Activated T-cell treated with anti-CD3 and anti-CD28 coated beads, Interleukin-2, amount 50 U/mL, for 24 hours (primary cell): ENCODE measurements around the gene SNX3.
"Not testable (repeated sequence)": the region's sequence is repeated elsewhere in the genome, so short reads cannot be mapped to it uniquely, and the experiment has no call there.

Experiments used
- DNase-seq: peaks from one replicate; pipeline ENCODE4 v3.0.0-alpha.2; 2020
- H3K27ac Mint-ChIP-seq: 2 replicates; pipeline ENCODE4 v1.8.0; 2020; ENCODE audit warnings: mild to moderate bottlenecking, mixed read lengths
- H3K27me3 Mint-ChIP-seq: 2 replicates; pipeline ENCODE4 v1.8.0; 2020; ENCODE audit warnings: mixed read lengths
- H3K36me3 Mint-ChIP-seq: 2 replicates; pipeline ENCODE4 v1.8.0; 2020; ENCODE audit warnings: low read depth, mixed read lengths
- H3K4me1 Mint-ChIP-seq: 2 replicates; pipeline ENCODE4 v1.8.0; 2020; ENCODE audit warnings: low read depth, mixed read lengths
- H3K4me3 Mint-ChIP-seq: 2 replicates; pipeline ENCODE4 v1.8.0; 2020; ENCODE audit warnings: mild to moderate bottlenecking, moderate library complexity, mixed read lengths
- H3K9me3 Mint-ChIP-seq: 2 replicates; pipeline ENCODE4 v1.8.0; 2020; ENCODE audit warnings: mixed read lengths

The SNX3 gene

DNA sequence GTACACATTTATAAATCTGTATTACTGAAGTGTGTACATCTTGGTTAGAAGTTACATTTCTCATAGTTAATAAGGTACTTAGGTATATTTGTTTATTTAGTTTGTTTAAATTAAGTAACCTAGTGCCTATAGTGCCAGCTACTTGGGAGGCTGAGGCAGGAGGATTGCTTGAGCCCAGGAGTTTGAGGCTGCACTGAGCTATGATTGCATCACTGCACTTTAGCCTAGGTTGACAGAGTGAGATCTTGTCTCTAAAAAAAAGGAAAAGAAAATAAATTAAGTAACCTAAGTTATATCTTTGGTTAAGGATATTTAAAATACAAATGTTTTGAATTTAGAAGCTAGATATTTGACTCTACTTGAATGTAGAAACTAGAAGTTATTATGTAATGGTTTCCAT is 24.5 kb upstream of the SNX3 start:
- Mint-ChIP-seq H3K4me1 (peaks cover 4% of the 10 kb centered on the region), H3K4me3 (no peak overlapping the region), H3K36me3 (no peaks in the 10 kb centered on the region)

DNA sequence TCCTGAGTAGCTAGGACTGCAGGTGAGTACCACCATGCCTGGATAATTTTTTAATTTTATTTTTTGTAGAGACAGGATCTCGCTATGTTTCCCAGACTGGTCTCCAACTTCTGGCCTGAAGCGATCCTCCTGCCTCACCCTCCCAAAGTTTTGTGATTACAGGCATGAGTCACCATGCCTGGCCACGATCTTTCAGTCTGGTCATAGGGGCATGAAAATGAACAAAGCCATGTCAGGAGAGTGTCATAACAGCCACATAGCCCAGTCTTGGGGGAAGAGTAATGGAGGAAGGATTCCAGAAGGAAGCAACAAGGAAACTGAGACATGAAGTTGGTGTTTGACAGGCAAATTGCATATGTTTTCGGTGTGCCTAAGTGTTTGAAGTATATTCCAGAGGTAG is 17.0 kb upstream of the SNX3 start:
- Mint-ChIP-seq H3K36me3 (no peaks in the 10 kb centered on the region), H3K27ac (no peak overlapping the region), H3K4me3 (no peak overlapping the region), H3K4me1 (no peaks in the 10 kb centered on the region), H3K27me3 (no peaks in the 10 kb centered on the region), H3K9me3 (no peaks in the 10 kb centered on the region)
- no peak for DNase-seq

More for the DNA sequence above, 24.5 kb upstream of the SNX3 start:
- Mint-ChIP-seq H3K27me3 (no peaks in the 10 kb centered on the region), H3K27ac (no peak overlapping the region), H3K9me3 (no peaks in the 10 kb centered on the region)
- no peak for DNase-seq

DNA sequence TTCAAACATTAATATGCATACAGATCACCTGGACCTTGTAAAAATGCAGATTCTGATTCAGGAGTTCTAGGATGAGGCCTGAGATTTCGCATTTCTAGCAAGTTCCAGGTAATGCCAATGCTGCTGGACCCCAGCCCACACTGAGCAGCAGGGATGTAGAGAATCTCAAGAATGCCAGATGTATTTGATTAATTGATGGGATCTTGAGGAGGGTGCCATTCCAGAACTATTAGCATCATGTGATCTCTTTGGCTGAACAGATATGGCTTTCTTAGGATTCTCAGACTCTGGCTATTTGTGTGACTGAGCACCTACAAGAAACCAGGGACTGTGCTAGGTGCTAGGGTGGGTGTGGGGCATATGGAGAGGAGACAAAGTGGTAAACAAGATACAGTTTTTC is 16.5 kb upstream of the SNX3 start:
- H3K9me3 Mint-ChIP-seq = no peaks in the 10 kb centered on the region

DNA sequence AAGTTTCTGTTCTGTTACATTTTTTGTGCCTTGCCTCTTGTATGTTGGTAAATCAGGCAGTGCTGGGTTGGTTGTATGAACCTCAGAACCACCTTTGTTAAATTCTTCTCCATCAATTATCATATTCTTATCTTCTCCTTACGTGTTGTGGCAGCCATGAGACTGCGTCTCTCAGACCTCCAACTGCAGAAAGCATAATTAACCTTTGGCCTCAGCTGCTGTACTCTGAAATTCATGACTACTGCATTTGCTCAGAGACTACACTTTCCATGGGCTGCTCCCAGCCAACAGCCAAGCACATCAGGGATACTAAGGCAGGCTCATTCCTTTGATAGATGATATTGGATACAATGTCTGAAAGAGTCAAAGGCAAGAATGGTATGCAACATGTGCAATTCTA is 15.1 kb upstream of the SNX3 start:
- Mint-ChIP-seq H3K4me3 (no peak overlapping the region), H3K36me3 (no peaks in the 10 kb centered on the region), H3K27ac (no peak overlapping the region), H3K9me3 (no peaks in the 10 kb centered on the region), H3K27me3 (no peaks in the 10 kb centered on the region), H3K4me1 (no peaks in the 10 kb centered on the region)
- DNase-seq = no peak

More for the DNA sequence above, 16.5 kb upstream of the SNX3 start:
- no peak overlapping the region for H3K27ac Mint-ChIP-seq
- H3K4me1 Mint-ChIP-seq = no peaks in the 10 kb centered on the region
- H3K36me3 Mint-ChIP-seq = no peaks in the 10 kb centered on the region
- H3K4me3 Mint-ChIP-seq = no peak overlapping the region
- H3K27me3 Mint-ChIP-seq = no peaks in the 10 kb centered on the region
- DNase-seq = no peak

DNA sequence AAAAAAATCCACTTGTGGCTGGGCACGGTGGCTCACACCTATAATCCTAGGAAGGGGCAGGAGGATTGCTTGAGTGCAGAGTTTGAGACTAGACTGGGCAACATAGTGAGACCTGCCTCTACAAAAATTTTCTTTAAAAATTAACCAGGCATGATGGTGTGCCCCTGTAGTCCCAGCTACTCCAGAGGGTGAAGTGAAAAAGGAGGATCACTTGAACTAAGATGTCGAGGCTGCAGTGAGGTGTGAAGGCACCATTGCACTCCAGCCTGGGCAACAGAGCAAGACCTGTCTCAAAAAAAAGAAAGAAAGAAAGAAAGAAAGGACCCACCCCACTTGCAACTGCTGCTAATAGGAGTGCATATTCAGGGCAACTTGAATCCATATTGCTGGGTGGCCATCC is 13.7 kb upstream of the SNX3 start:
- H3K9me3 Mint-ChIP-seq = no peaks in the 10 kb centered on the region
- no peak overlapping the region for H3K27ac Mint-ChIP-seq
- DNase-seq = no peak
- H3K4me3 Mint-ChIP-seq = no peak overlapping the region
- no peaks in the 10 kb centered on the region for H3K4me1 Mint-ChIP-seq
- H3K27me3 Mint-ChIP-seq = no peaks in the 10 kb centered on the region
- no peaks in the 10 kb centered on the region for H3K36me3 Mint-ChIP-seq

DNA sequence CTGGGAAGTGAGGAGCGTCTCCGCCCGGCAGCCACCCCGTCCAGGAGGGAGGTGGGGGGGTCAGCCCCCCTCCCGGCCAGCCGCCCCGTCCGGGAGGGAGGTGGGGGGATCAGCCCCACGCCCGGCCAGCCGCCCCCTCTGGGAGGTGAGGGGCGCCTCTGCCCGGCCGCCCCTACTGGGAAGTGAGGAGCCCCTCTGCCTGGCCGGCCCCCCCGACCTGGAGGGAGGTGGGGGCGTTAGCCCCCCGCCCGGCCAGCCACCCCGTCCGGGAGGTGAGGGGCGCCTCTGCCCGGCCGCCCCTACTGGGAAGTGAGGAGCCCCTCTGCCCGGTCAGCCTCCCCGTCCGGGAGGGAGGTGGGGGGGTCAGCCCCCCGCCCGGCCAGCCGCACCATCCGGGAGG is 9.1 kb upstream of the SNX3 start:
- H3K27ac Mint-ChIP-seq, DNase-seq, H3K36me3 Mint-ChIP-seq, H3K27me3 Mint-ChIP-seq, H3K4me3 Mint-ChIP-seq, H3K4me1 Mint-ChIP-seq, H3K9me3 Mint-ChIP-seq: not testable (repeated sequence)

DNA sequence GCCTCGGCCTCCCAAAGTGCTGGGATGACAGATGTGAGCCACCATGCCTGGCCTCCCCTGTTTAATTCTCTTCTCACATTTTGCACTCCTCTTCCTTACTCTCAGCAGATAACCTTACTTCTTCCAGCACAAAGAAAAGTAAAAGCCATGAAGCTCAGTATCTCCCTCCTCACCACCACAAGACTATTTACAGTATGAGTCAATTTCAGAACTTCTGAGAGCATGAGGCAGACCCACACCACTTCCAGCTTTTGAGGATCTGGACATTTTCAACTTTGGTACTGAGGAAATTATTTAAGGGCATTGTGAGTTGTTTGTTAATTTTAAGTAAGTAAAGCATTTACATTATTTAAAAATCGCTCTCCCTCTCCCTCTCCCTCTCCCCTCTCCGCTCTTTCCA is 8.0 kb upstream of the SNX3 start:
- Mint-ChIP-seq H3K27me3 (no peaks in the 10 kb centered on the region), H3K4me1 (peaks cover 1% of the 10 kb centered on the region), H3K36me3 (no peaks in the 10 kb centered on the region), H3K4me3 (no peak overlapping the region), H3K9me3 (no peaks in the 10 kb centered on the region), H3K27ac (no peak overlapping the region)
- no peak for DNase-seq

DNA sequence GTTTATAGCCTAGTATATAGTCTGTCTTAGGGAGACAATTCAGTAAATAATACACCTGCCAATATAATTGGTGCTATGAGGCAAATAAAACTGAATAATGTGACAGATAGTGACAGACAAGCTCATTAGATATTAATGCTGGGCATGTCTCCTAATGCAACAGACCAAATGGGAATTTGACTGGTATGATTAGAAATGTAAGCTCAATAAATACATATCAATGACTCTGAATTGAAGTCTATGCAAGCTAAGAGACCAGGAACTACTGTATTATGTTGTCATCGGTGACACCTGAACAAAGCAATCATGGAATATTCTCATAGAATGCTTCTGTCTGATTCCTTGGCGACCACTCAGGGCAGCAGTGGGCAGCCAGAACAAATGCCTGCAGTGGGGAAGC is 2.5 kb upstream of the SNX3 start:
- H3K4me3 Mint-ChIP-seq = no peak overlapping the region
- no peaks in the 10 kb centered on the region for H3K27me3 Mint-ChIP-seq
- peaks cover 11% of the 10 kb centered on the region for H3K36me3 Mint-ChIP-seq
- no peaks in the 10 kb centered on the region for H3K9me3 Mint-ChIP-seq
- H3K27ac Mint-ChIP-seq = no peak overlapping the region
- peaks cover 23% of the 10 kb centered on the region for H3K4me1 Mint-ChIP-seq
- DNase-seq = no peak

DNA sequence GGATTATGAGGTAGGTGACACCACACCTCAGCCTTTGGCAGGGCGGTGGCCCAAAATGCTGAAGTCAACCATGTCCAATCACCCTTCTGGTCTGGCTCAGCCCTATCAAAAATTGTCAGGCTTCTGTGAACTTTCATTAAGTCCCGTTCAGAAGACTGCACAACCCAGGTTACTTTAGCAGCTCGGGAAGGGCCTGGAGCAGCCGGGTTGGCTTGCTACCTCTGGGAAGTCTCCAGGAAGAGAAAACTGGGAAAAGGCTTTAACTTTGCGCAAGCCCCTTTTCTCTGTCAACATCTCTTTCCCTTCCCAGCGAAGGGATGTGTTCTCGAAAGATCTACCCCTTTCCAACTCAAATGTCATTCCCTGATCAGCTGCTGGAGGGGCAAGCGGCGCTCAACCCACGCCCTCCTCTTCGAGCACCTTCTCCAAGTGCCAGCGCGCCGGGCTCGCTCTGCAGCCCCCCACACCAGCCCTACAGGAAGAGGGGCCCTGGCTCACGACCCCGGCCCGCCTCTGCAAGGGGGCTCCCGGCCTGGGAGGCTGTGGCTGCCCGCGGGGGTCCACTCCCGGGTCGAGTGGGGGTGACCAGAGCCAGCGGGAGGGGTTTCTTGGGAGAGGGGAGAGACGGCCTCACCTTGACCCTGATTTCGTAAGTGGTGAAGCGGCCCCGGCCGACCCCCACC is 573 bp downstream of the SNX3 start:
- H3K9me3 Mint-ChIP-seq = no peaks in the 10 kb centered on the region
- peak overlapping the region; percentile 81 for H3K4me3 Mint-ChIP-seq
- H3K27ac Mint-ChIP-seq = peak overlapping the region; percentile 92
- H3K27me3 Mint-ChIP-seq = no peaks in the 10 kb centered on the region
- H3K36me3 Mint-ChIP-seq = peaks cover 16% of the 10 kb centered on the region
- DNase-seq = peak; percentile 49
- peaks cover 38% of the 10 kb centered on the region for H3K4me1 Mint-ChIP-seq

DNA sequence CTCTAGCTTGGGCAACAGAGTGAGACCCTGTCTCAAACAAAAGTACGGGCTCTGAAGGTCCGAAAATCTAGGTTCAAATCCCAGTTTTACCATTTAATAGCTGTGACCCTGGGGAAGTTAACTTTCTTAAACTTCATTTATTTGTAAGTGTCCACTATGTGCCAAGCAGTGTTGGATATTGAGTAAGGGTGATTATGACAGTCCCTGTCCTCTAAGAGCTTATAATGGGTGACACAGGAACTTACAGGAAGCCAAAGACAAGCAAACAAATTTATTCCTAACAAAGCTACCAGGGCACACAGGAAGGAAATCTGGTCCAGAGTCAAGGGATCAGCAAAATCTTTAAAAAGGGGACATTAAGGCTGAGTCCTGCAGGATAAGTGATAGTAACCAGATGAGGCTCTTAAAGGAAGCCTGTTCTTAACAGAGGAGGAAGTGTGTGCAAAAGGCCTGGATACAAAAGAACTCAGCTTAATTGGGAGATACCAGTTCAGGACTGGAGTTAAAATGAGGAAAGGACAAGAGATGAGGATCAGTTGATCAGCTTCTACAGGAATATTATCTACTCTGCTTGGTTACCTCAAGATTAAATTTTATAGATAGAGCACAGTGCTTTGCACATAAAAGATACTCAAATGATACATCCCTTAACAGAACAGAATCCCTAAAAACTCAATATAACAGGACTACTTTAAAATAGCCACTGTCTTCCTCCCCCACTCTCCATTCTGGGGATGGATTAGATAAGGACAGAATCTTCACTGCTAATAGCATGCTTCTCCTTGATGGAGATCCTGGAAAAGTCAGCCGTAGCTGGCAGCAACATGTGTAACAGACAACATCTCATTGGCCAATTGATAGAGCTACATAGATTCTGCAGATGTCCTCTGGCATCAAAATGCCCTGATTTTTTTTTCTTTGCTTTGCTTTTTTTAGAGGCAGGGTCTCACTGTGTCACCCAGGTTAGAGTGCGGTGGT is 6.1 kb downstream of the SNX3 start:
- Mint-ChIP-seq H3K9me3 (no peaks in the 10 kb centered on the region), H3K4me3 (no peak overlapping the region), H3K36me3 (peaks cover 49% of the 10 kb centered on the region), H3K27me3 (no peaks in the 10 kb centered on the region), H3K27ac (no peak overlapping the region), H3K4me1 (peaks cover 63% of the 10 kb centered on the region)
- no peak for DNase-seq

DNA sequence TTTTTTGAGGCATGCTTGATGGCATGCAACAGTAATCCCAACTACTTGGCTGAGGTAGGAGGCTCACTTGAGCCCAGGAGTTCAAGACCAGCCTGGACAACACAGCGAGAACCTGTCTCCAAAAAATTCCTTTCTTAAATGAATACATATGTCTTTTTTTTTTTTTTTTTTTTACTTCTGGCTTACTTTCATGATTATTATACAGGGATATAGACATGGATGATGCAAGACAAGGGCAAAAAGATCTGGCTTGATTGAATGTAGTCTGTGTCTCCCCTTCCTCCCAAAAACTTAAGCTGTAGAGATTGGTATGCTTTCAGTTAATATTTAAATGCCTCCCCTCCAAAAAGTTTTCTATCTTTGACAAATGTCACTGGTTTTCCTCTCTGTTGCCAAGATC is 7.6 kb downstream of the SNX3 start:
- Mint-ChIP-seq H3K4me3 (no peak overlapping the region), H3K36me3 (peaks cover 54% of the 10 kb centered on the region), H3K27me3 (no peaks in the 10 kb centered on the region), H3K27ac (no peak overlapping the region), H3K4me1 (peaks cover 64% of the 10 kb centered on the region), H3K9me3 (no peaks in the 10 kb centered on the region)
- no peak for DNase-seq

DNA sequence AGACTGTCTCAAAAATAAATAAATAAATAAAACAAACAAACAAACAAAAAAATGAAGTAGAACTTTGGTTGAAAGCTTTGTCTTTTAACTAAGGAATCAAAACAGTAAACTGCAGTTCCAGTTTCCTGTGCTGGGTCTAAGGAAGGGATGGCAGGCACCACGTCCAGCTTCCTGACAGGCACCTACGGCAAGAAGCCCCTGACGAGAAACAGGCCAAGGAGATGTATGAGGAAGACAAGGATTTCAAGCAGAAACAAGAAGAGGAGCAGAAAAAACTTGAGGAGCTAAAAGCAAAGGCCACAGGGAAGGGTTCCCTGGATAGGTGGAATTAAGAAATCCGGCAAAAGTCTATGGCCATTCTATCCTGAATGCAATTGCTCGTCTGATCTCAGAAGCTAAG is 8.8 kb downstream of the SNX3 start:
- Mint-ChIP-seq H3K27me3 (no peaks in the 10 kb centered on the region), H3K27ac (no peak overlapping the region), H3K9me3 (no peaks in the 10 kb centered on the region), H3K4me3 (no peak overlapping the region), H3K36me3 (peaks cover 63% of the 10 kb centered on the region), H3K4me1 (peaks cover 63% of the 10 kb centered on the region)
- no peak for DNase-seq

DNA sequence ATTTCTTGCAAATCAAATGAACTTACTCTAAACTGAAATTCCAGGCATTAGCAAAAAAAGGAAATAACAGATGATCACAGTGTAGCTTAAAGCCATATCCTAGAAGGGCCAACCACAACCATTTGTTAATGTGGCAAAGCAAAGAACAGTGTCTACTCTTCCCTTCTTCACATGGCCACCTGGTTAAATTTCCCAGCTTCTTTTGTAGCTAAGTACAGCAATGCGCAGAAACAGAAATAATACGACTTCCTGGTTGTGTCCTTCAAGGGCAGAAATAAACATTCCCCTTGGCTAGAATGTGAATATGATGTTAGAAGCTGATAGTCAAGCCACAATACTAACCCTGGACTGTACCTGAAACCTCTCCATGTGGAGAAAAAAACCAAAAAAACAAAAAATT is 9.6 kb downstream of the SNX3 start:
- H3K36me3 Mint-ChIP-seq = peaks cover 67% of the 10 kb centered on the region
- no peak for DNase-seq
- no peak overlapping the region for H3K27ac Mint-ChIP-seq
- no peaks in the 10 kb centered on the region for H3K9me3 Mint-ChIP-seq
- H3K27me3 Mint-ChIP-seq = no peaks in the 10 kb centered on the region
- H3K4me3 Mint-ChIP-seq = no peak overlapping the region
- peaks cover 59% of the 10 kb centered on the region for H3K4me1 Mint-ChIP-seq

DNA sequence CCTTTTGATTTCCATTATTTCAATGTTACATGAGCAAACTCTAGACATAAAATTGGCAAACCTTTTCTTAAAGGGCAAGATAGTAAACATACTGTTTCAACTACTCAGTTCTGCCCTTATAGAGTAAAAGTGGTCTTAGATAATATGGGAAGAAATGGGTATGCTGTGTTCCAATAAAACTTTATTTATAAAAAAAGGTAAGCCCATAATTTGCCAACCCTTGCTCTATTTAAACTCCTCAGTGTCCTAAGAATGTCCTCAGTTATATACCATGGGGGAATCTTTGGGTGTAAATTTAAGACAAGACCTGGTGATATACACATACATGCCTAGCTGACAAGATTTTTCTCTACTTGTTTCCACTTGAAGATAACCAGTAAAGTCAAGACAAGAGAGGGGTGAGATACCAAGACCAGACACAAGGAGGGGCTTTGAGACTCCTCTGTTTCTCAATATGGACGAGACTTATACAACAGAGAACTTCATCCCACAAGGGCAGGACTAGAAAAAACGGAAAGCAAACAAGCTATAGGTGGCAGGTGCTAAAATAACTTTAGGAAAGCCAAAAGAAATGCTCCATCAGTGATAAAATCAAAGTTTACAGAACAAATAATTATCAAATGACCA is 10.5 kb downstream of the SNX3 start:
- Mint-ChIP-seq H3K9me3 (peaks cover 2% of the 10 kb centered on the region), H3K27ac (no peak overlapping the region), H3K36me3 (peaks cover 72% of the 10 kb centered on the region), H3K4me1 (peaks cover 59% of the 10 kb centered on the region), H3K27me3 (no peaks in the 10 kb centered on the region), H3K4me3 (no peak overlapping the region)
- no peak for DNase-seq
